Astrocyte of the hippocampus (primary cell): ENCODE results near the gene CLCA2.

Source experiments
- DNase-seq: peaks from one replicate; pipeline ENCODE4 v3.0.0; 2011; ENCODE audit warnings: low read depth, low spot score

Gene CLCA2

DNA sequence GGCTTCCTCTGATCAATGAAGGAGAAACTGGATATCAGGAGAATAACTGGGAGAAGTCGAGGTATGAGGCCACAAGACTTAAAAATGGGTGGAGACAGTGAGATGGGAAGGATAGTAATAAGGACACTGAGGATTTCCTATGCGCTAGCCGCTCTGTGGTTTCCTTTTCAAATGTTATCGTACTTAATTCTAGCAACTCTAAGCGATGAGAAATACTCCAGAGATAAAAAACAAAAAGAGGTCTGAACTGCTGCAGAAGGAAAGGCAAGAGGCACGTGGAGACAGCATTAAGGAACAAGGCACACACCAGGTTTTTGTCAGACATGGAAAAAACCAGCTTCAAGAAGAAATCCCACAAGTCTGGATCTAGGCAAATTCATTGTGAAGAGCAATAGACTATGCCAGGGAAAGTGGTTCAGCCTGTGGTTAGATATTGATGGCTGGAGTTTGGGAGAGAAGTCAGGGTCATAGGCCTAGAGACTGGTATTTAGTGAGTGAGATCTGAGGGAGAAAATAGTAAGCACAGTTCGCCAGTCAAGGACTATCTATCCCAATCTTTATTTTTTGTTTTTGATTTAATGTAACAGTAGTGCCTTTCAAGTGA, 5.3 kb downstream of the CLCA2 start:
- DNase-seq, result peak; percentile 29

DNA sequence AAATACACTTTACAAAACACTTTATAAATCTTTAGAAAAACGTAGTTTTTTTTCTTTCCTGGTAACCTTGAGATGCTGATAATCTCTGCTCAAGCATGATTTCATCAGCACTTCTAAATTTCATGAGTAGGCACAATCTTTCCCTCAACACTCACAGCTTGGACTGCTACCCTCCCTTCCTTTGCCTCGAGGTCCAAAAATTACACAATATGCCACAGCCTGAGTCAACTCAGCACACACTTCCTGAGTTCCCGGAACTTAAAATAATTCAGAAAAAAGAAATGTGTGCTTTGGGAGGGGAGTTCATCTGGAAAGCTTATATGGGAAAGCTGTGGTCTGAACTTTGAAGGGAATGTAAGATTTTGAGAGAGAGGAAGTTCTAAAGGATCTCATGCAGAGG, 5.9 kb downstream of the CLCA2 start:
- peak; percentile 75 for DNase-seq

DNA sequence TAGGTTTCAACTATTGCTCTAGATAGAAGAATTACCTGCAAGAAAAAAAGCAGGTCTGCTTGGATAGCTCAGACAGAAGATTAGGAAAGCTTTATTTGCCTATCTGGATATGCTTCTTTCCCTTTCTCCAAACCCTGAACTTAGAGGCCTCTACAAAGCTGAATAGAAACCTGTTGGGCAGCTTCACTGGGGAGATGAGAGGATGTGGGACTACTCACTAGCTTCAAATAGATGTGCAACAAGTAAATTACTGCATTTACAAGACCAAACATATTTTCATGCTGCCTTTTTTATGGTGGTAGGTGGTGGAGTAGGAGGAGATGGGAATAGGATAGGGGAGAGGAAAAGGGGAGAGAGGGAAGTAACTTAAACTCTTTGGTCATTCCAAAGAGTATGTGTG, 6.4 kb downstream of the CLCA2 start:
- no peak for DNase-seq

DNA sequence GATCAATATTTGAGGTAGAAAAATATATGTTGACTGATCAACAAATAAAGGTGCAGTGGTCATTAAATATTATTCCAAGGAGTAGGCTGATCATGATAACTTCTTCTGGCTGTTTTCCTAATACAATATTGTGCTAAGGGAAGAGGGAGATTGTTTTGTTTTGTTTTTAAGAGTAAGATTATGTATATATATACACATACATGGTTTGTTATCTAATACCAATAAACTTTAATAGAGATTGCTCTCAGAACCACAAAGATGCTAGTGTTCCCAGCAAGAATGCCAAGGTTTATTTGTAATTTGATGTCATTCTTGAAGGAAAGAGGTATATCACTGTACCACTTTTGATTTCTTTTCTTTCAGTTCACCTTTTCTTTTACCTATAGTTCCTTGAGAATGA, 10.1 kb downstream of the CLCA2 start:
- DNase-seq, result no peak

DNA sequence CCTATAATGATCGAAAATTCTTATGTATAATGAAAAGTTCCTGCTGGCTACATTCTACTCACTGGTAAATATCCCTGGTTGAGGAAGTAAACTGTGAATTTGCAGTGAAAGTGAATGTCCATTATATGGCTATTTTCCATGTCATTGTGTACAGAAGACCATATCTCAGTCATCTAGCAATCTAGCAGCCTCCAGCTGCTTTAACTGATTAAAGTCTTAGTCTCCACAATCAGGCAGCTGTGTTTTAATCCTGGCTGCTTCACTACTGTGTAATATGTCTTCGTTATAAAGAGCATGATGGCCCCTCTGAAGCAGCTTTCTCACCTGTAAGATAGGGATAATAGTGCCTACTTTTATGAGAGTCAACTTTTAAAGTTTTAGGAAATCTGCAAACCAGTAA, 11.4 kb downstream of the CLCA2 start:
- no peak for DNase-seq

DNA sequence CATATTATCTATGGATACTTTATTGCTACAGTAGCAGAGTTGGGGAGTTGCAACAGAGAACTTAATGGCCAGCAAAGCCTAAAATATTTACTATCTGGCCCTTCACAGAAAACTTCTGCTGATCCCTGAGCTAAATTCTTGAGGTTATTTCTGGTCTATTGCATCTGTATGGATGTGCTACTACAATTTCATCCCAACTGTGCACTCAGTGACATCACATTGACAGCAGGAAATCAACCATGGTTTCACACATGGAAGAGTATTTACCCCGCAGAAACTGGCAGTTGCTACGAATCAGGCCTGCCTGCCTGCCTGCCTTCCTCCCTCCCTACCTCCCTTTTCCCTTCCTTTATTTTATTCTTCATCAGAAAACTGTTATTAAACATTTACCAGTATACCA, 12.1 kb downstream of the CLCA2 start:
- peak; percentile 29 for DNase-seq

DNA sequence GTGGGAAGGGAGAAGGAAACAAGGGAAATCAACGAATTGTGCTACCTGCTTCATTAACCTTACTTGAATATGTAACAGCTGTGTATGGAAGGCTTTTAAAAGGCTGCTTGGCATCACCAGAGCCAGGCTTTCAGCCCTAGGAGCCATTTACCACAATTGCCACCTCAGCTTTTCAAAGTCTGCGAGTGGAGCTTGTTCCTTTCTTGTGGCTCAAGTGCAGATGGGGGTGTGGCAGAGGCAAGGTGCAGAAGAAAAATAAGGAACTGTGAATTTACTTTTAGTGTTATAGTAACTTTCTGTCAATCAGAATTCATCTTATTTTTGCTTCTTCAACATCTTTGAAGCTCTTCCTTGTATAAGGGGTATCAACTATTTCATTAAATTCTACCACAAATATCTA, 17.6 kb downstream of the CLCA2 start:
- DNase-seq, result no peak

DNA sequence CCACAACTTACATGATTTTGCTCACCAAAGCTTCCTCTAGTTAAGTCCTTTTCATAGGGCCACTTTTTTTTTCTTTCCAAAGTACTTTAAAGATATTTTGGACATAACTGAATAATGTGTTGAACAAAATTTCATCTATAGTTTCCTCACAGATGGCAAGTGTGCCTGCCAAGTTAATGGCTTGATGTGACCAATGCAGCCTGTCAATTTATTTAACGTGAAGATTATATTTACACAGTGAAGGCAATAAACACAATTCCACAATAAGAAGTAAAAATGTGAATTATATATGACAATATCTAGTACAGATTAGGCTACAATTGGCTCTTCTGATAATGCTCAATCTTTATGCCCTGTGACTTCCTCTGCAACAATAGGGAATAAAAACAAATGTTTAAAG, 18.0 kb downstream of the CLCA2 start:
- DNase-seq, result no peak

DNA sequence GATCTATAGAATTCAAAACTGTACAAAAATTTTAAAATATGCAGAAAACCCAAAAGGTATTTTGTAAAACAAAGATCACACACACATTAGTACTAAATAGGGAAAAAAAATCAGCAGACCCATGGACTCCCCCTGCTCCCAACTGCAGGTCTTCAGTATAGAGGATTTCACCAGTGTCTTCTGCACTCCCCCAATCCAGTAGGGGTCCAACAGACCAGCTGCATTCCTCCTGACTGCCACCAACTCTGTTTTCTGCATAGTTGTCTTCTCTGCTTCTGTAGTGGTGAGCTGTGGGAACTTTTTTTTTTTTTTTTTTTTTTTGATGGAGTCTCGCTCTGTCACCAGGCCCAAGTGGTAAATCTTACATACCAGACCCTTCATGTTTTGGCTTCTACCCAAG, 21.9 kb downstream of the CLCA2 start:
- no peak for DNase-seq

DNA sequence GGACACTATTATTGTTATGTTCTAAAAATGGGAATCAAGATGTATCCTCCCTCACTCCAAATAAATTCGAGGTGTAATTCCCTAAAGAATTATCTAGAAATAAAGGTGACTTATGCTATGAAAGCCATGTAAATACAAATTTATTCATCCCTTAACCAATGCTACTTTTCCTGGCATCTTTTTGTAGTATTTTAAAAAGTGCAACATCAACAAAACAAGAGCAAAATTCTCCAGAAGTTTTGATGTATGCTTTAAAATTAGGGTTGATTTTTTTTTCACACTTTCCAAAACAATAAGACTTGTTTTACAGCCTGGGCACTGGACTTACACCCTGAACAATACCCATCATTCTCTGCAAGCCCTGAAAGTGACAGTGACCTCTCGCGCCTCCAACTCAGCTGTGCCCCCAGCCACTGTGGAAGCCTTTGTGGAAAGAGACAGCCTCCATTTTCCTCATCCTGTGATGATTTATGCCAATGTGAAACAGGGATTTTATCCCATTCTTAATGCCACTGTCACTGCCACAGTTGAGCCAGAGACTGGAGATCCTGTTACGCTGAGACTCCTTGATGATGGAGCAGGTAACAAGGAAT, 23.3 kb downstream of the CLCA2 start:
- DNase-seq, result no peak

DNA sequence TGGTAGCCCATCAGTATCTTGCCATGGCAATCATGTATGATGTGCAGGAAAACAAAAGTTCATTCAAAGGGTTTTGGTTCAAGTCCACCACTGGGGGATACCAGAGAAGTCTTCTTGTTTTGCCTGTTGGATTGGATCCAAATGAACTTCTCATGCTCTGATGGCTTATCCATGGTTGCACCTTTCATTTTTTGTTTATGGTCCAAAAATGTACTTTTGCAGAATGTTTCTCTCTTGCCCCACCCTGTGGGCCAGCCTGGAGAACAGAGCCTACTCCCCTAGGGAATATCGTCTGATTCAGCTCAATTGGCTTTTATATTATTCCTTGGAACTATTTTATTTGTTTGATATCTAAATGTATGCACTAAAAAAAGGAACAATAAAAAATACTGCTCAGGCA, 24.7 kb downstream of the CLCA2 start:
- no peak for DNase-seq

DNA sequence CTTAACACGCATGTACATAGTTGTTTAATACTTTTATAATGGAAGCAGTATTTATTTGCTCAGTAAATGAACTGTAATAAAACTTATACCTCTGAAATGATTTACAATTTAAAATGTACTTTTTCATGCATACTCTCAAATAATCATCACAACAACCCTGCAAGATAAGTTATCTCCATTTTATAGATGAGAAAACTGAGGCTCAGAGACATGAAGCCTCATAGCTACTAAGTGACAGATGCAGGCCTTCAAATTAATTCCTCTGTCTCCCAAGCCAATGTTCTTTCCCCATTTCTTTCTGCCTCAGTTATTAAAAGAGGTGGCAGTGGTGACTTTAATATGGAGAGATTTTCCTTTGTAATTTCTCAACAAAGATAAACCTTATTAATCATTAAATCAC, 25.1 kb downstream of the CLCA2 start:
- no peak for DNase-seq

DNA sequence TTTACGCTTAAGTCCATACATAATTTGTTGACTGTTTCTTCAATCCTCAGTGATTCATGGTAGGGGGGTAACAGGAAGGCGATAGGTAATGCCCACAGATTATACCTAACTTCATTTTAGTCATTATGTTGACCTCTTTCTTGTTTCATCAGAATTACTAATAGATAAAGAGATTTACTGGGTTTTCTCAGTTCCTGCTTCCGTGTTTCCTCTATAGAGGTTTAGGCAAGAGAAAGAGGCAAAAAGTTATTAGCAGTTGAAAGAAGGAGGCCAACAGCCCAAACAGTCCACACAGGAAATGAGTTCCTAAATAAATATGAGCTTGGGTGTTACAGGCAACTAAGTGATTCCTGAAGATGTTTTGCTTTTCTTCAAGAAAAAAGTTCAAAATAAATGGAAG, 26.9 kb downstream of the CLCA2 start:
- no peak for DNase-seq

DNA sequence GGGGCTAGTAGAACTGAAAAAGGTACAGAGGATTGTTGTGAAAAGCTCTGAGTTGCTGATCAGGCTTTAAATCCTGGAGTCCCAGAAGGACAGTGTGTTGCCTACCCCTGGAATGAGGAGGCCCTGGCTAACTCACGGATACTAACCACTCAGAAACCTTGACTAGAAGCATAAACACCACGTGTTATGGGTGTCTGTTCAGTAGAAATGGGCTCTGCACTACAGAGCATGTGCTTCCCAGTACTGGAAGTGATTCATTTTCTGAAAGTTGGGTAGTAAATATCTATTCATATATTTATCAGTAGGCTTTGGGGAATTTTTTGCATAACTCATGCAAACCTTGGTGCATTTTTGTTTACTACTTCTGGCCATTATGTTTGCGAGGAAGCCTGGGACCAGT, 29.7 kb downstream of the CLCA2 start:
- DNase-seq, result no peak

DNA sequence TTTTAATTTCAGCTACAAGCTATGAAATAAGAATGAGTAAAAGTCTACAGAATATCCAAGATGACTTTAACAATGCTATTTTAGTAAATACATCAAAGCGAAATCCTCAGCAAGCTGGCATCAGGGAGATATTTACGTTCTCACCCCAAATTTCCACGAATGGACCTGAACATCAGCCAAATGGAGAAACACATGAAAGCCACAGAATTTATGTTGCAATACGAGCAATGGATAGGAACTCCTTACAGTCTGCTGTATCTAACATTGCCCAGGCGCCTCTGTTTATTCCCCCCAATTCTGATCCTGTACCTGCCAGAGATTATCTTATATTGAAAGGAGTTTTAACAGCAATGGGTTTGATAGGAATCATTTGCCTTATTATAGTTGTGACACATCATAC, 31.1 kb downstream of the CLCA2 start:
- DNase-seq, result no peak

DNA sequence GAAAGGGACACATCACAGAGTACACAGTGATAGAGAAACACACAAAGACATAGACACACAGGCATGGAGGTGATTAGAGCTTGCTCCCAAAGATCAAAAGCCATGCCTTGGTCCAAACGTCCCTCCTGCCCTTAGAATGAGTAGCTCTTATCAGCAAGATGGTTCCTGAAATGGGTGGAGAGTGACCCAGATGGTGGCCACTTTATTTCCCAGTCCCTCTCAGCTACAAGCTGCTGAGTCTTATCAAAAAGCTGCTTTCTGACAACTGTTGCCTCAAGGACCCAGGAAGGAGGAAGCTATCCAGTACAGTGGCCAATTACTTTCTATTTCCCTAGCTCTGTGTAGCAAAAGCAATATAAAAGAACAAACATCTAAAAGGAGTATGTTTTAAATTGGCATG, 37.0 kb downstream of the CLCA2 start:
- no peak for DNase-seq

DNA sequence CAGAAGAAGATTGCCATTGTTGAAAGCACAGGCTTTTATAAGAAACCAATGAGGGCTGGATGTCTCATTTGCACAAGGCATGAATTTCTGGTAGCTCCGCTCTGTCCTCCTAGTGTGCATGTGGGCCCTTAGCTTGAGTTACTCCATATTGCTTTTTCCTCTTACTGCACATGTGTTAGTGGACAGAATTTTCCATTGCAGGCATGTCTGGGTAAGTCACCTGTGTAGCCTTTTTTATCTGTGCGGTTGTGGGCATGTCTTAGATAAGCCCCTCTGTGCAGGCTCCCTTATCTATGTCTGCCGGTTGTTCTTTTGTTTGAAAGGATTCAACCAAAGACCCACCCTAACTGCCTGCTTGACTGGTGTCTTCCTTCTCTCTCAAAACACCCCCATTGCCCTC, 37.5 kb downstream of the CLCA2 start:
- DNase-seq, result no peak

DNA sequence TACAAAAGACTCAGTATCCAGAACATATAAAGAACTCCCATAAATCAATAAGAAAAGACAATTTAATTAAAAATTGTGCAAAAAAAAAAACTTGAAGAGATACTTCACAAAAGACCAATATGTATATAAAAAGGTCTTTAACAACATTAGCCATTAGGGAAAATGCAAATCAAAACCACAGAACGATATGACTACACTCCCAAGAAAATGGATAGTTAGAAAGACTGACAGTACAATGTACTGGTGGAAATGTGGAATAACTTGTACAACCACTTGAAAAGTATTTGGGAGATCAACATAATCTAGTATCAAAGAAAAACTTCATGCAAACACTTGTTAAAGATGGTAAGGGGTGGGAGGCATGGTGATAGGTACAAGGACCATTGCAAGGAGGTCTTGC, 40.8 kb downstream of the CLCA2 start:
- DNase-seq, result no peak

DNA sequence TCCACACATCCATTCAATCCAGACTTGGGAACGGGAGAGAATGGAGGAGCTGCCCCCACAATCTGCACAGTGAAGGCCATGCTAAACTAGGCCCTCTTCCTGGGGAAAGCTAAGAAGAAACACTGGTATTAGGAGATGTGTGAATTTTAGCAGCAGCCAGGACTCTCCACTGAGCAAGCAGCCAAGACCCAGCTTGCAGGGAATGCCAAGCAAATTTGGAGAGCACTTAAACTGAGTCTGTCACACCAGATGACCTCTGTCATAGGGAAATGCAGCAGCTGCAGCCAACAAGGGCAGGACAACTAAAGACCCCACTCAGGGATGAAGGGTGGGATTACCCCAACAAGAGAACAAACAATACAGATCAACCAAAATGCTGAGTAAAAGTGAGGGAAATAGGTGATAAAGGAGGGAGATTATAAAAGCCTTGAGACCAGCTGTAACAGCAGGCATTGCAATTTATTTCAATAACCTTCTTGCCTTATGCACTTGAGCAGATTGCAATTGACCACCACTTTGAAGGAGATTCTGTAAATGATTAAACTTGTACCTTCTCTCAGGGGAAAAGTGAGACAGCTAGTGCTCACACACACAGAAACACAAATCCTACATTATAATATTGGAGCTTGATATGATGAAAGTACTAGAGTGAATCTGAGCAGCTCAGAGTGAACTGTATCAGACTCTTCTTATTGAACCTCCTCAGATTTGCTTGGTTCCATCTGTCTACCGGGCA, 42.3 kb downstream of the CLCA2 start:
- no peak for DNase-seq

DNA sequence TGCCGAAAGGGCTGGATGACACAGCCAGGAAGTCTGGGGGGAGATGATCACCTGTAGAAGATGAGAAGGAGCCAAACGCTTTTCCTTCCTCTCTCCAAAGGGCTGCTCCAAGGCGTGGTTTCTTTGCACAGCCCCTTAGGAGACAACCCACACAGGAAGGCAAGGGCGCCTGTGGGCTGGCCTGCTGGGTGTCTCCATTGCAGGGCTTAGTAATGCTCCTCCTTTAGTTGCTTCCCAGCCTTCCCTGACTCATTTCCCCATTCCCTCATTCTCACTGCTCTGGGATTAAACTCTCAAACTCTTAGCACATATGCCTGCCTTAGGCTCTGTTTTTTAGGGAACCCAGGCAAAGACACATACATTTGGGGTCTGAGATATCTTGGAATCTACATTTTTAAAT, 43.0 kb downstream of the CLCA2 start:
- DNase-seq, result no peak

DNA sequence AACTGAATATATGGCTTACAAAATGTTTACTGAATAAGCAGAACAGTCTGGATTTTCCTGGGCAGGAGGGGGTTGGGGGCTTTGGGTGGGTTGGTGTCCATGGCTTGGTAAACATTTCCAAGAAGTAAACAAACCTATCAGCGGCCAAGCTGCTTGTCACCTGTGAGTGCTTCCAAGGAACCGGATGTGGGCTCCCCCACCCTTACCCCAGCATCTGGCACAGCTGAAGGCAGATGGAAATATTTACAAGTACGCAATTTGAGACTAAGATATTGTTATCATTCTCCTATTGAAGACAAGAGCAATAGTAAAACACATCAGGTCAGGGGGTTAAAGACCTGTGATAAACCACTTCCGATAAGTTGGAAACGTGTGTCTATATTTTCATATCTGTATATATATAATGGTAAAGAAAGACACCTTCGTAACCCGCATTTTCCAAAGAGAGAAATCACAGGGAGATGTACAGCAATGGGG, 44.6 kb downstream of the CLCA2 start, which contains the start of gene CLCA1:
Gene CLCA1 (plus strand): TSS at position 427 of the 477 bp plus-strand sequence. CDS start 45 bp downstream, at position 472.
- DNase-seq, result no peak

DNA sequence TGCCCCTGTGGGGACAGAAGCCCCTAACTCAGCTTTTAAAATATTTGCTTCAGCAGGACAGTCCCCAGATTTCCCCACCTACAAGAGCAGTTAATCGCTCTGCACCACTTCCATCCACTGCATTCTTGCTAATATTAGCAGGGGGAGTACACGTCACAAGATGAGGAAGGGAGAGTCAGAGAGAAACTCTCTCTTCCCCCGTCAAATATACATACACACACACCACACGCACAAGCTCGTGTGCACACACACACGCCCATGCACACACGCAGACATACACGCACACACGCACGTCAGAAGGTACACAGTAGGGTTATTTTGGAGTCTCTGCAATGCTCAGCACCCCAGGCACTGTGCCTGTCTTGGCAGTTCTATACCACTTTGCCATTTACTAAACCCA, 46.9 kb downstream of the CLCA2 start:
- DNase-seq, result no peak

DNA sequence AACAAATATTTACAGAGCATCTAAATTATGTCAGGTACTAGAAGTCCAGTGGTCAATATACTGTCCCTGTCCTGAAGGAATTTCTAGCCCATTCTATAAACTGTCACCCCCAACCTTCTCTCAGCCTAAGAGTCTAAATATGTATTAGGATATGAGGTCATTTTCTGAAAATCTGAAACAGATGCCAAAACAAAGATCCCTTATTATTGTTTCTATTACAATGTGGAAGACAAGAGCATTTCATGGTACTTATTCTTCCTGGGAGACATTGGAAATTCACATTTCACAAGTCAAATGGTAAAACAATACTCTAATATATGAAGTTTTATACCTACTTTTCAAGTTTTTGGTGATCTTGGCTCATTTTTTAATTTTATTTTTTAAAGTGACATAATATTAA, 47.3 kb downstream of the CLCA2 start:
- no peak for DNase-seq
